HL-60/S4 treated with retinoic acid at 250 ng/mL for 4 days and 3 days (cell line): ENCODE results near the gene TAS1R3.

Experiments
- in situ Hi-C: fragments of 300-500 bp; cut with MboI; formaldehyde crosslinking; loops from 2 replicates; pipeline ENCODE4 v1.7.0; 2022; ENCODE audit warnings: low sequenced_read_pairs

The TAS1R3 gene

GRCh38 chr1:1349256-1350012, 18.4 kb downstream of the TAS1R3 start, which contains the start of gene DVL1:
Gene DVL1 (minus strand): TSS chr1:1349418. CDS start chr1:1349065, 353 bp downstream.
- in situ Hi-C loops: no loop called here

DNA sequence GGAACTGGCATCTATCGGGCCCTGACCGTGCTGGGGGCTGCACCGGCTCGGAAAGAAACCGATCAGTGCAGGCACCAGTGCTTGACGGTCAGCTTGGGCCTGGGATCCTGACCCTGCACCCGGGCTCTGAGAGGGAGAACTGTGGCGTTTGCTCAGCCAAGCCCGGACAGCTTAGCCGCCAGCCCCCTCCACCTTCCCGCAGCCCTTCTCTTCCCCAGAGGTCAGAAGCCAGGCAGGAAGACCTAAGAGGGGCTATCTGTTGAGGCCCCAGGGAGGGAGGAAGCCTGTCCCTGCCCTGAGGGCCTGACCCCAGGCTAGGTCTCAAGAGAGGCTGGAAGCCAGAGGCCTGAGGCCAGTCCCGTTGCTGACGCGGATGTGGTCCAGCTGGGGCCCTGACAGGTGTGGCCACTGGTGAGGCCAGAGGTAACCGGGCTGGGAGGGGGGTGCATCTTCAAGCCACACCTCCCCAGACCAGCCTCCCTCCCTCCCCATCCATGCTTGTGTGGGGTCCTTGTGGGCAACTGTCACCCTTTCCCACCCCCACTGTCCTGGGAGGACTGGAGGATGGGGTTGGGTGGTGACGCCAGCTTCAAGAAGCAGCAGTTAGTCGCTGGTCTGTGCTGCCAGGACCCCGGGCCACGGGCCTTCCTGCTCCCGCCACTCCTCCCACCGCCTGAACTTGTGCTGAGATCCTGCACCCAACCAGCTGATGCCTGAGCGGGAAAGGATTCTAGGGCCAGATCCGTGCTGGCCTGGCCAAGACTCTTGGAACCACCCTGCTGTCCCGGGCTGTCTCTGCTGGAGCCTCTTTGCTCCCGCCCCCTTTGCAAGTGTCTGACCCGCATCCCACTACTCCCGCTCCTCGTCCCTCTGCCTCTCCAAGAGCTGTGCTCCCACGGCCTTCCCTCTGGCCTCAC, 20.7 kb downstream of the TAS1R3 start:
- in situ Hi-C loops: no loop called here

DNA sequence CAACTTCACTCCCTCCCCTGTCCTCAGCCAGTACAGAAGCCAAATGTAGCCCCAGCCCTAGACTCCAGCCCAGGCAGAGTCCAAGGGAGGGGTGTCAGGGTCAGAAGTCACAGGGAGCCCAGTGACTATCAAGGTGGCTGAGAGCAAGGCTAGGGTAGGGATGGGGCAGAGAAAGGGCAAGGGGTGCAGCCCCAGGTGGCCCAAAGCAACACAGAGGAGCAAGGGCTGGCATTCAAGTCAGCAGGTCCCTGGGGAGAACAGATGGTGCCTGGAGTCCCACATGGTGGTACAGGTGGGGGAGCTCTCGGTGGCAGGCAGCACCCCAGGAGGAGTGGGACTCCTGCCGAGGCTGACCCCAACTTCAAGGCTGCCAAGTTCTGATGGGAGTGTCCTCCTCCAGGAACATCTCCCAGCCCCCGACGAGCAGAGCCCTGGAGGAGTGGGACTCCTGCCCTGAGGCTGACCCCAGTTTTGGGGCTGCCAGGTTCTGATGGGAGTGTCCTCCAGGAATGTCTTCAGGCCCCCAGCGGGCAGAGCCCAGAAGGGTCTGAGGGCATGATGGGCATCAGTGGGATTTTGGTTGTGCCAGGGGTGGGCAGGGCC, 21.8 kb downstream of the TAS1R3 start:
- in situ Hi-C loops: no loop called here

DNA sequence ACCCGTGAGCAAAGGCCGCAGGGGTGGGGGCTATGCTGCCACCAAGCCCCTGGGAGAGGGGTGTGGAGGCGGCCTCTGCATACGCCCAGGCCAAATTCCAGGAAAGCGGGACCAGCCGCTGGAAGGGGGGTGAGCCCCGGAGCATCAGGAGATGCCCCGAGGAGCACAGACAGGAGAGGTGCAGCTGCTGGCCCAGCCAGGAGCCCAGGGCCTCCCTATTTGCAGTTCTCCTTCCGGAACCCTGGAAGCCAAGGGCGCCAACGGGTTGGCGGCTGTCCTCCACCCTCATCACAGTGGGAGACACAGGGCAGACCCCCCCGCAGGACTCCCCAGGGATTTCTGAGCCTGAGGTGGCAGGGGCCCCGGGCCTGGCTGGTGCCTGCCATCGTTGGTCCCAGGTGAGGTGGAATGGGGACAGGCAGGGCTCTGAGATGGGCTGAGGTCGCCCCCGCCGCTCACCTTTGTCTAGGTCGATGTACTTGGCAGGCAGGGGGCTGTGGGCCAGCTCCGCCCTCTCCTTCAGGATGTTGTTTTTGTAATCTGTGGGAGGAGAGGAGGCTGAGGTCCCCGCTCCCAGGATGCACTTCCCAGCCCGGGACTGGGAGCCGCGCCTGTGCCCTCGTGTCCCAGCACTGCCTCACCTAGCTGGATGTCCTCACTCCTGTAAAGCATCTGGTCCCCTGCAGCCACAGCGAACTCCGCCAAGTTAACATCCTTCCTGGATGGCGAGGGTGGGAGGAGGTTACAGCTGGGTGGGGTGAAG, 22.5 kb downstream of the TAS1R3 start:
- in situ Hi-C loops: no loop called here

- in situ Hi-C loops: no loop called here
Observed at GRCh38 chr1:1354271-1355247, 23.5 kb downstream of the TAS1R3 start.

DNA sequence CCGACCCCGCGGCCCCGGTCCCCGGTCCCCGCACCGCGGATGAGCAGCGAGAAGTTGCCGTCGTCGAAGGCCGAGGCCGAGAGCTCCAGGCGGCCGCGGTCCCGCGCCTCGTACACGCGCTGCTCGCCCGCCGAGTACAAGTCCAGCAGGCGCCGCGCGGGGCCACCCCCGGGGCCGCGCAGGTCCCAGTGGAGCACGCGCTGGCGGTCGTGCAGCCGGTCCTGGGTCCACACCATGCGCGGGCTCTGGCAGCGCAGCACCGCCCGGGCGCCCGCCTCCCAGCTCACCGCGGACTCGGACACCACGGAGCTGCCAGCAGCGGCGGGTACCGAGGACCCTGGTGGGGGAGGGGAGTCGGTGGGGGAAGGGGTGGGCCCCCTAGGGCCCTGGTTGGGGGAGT, 24.3 kb downstream of the TAS1R3 start:
- in situ Hi-C loops: no loop called here

DNA sequence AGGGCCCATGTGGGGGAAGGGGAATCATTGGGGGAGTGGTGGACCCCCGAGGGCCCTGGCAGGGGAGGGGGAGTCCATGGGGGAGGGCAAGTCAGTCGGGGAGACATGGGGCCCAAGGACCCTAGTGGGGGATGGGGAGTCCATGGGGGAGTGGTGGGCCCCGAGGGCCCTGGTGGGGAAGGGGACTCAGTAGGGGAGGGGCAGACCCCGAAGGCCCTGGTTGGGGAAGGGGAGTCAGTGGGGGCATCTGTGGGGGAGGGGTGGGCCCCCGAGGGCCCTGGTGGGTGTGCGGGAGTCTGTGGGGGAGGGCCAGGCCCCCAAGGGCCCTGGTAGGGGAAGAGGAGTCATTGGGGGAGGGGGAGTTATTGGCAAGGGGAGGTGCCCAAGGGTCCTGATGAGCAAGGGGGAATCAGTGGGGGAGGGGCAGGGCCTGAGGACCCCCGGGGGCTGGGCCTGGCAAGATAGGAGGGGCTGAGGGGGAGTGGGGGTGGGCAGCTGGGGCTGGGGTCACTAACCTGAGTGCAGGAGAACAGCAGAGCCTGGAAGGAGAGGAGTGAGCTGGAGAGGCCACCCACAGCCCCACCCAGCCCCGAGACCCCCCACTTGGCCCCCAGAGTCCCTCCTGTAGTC, 25.2 kb downstream of the TAS1R3 start:
- in situ Hi-C loops: no loop called here

- in situ Hi-C loops: no loop called here
Observed at GRCh38 chr1:1356796-1357401, 25.8 kb downstream of the TAS1R3 start.

DNA sequence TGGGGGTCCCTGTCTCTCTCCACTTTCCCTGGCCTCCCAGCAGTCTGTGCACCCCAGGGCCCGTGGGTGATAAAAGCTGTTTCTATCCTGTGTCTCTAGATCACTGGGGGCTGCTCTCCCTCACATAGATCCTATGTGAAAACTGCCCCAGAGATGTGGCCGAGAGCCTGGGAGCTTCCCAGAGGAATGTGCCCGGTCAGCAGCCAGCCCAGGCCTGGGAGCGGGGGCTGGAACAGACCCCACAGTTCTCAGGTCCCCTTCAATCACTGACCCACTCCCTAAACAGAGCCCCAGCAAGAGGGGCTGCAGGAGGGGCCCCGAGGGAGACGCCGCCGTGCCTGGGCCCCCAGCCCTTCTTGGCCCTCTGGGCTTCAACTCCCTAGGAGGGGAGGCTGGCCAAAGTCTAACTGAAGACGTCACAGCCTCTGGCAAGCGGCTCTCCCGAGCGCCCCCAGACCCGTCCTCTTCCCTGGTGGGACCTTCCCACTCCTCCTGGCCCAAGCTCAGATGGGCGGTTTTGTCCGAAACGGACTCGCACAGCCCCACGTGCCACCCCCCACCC, 26.9 kb downstream of the TAS1R3 start:
- in situ Hi-C loops: no loop called here

GRCh38 chr1:1358433-1359271, 27.6 kb downstream of the TAS1R3 start, which contains the start of gene MXRA8:
Gene MXRA8 (minus strand): TSS chr1:1358555. CDS start chr1:1358504, 51 bp downstream.
- in situ Hi-C loops: no loop called here

GRCh38 chr1:1359308-1359663, 28.2 kb downstream of the TAS1R3 start:
- in situ Hi-C loops: no loop called here

- in situ Hi-C loops: no loop called here
Observed at GRCh38 chr1:1359664-1360468, 28.8 kb downstream of the TAS1R3 start.

GRCh38 chr1:1360506-1361169, 29.6 kb downstream of the TAS1R3 start:
- in situ Hi-C loops: no loop called here

- in situ Hi-C loops: no loop called here
Observed at GRCh38 chr1:1361233-1361981, 30.3 kb downstream of the TAS1R3 start.

- in situ Hi-C loops: no loop called here
Observed at GRCh38 chr1:1361982-1362423, 30.9 kb downstream of the TAS1R3 start.
